AG08395 (cell line): ENCODE data around the gene MNX1.

ENCODE experiments used
- DNase-seq: peaks from one replicate; pipeline ENCODE4 v3.0.0; 2012; ENCODE audit warnings: mixed read lengths, low spot score

The MNX1 gene

GRCh38 chr7:157032644-157033482, 22.4 kb upstream of the MNX1 start:
- peak; percentile 61 for DNase-seq

GRCh38 chr7:157032128-157032527, 21.7 kb upstream of the MNX1 start:
- no peak for DNase-seq

GRCh38 chr7:157028199-157028903, 17.9 kb upstream of the MNX1 start:
- no peak for DNase-seq

- DNase-seq = no peak
Observed at GRCh38 chr7:157027568-157028198, 17.2 kb upstream of the MNX1 start.

- no peak for DNase-seq
Observed at GRCh38 chr7:157024716-157025115, 14.3 kb upstream of the MNX1 start.

- no peak for DNase-seq
Observed at GRCh38 chr7:157023589-157023905, 13.1 kb upstream of the MNX1 start.

GRCh38 chr7:157022681-157023588, 12.5 kb upstream of the MNX1 start:
- no peak for DNase-seq

- no peak for DNase-seq
Observed at GRCh38 chr7:157021871-157022680, 11.6 kb upstream of the MNX1 start.

- no peak for DNase-seq
Observed at GRCh38 chr7:157021071-157021870, 10.8 kb upstream of the MNX1 start.

GRCh38 chr7:157020514-157021070, 10.1 kb upstream of the MNX1 start:
- no peak for DNase-seq

- DNase-seq = no peak
Observed at GRCh38 chr7:157019718-157020451, 9.4 kb upstream of the MNX1 start.

GRCh38 chr7:157018997-157019608, 8.6 kb upstream of the MNX1 start:
- no peak for DNase-seq

- DNase-seq = no peak
Observed at GRCh38 chr7:157018328-157018996, 8.0 kb upstream of the MNX1 start.

GRCh38 chr7:157017603-157018327, 7.3 kb upstream of the MNX1 start:
- DNase-seq = no peak

GRCh38 chr7:157017149-157017548, 6.7 kb upstream of the MNX1 start:
- no peak for DNase-seq

GRCh38 chr7:157016352-157017041, 6.0 kb upstream of the MNX1 start:
- no peak for DNase-seq

- no peak for DNase-seq
Observed at GRCh38 chr7:157016024-157016351, 5.5 kb upstream of the MNX1 start.
